Left renal cortex interstitium (tissue), 4 donors: ENCODE measurements around the gene MRPL4. TPM values are rescaled to one million over a fixed set of nuclear protein-coding genes. Genes with fewer than 3 reads are reported as not detected.
"Not testable (repeated sequence)": the region's sequence is repeated elsewhere in the genome, so short reads cannot be mapped to it uniquely, and the experiment has no call there.

Source experiments
- DNase-seq, 4 donors: peaks; one replicate each; pipeline ENCODE4 v3.0.0-alpha.2; 2013; ENCODE audit warnings: low read depth in 4 of 4, low spot score in 2 of 4, missing footprints in 1 of 4
- polyA plus RNA-seq, 4 donors: library from polyadenylated mRNA; unstranded; fragments of 120-200 nt; gene quantifications; one replicate each; pipeline ENCODE4 v1.2.1, GENCODE V29; 2013; ENCODE audit not compliant: insufficient read length in 4 of 4

Gene MRPL4
- polyA plus RNA-seq, 4 donors, result 31.5 to 59.7 (median 48.7) TPM

GRCh38 chr19:10259162-10259905 lies 7.3 kb downstream of the MRPL4 start:
- DNase-seq, result peak in 3 of 4 donors; percentile 61 to 83 (median 69)

- DNase-seq, result no peak
Observed at GRCh38 chr19:10260141-10260584, 8.1 kb downstream of the MRPL4 start.

- DNase-seq, result no peak
Observed at GRCh38 chr19:10262771-10263170, 10.8 kb downstream of the MRPL4 start.

- DNase-seq, result no peak
Observed at GRCh38 chr19:10266706-10267105, 14.7 kb downstream of the MRPL4 start.

- no peak for DNase-seq
Observed at GRCh38 chr19:10268071-10268470, 16.1 kb downstream of the MRPL4 start.

GRCh38 chr19:10269333-10270179 lies 17.5 kb downstream of the MRPL4 start:
- no peak for DNase-seq

GRCh38 chr19:10270180-10270615 lies 18.2 kb downstream of the MRPL4 start:
- no peak for DNase-seq

GRCh38 chr19:10270616-10271394 lies 18.8 kb downstream of the MRPL4 start, which contains the start of gene ICAM1:
TSS of gene ICAM1 (plus strand) at chr19:10271120. CDS start at chr19:10271160, 40 bp downstream.
- DNase-seq, result no peak

- no peak for DNase-seq
Observed at GRCh38 chr19:10271543-10272086, 19.6 kb downstream of the MRPL4 start.

- DNase-seq, result no peak
Observed at GRCh38 chr19:10274589-10274988, 22.6 kb downstream of the MRPL4 start.

GRCh38 chr19:10277795-10278589 lies 26.0 kb downstream of the MRPL4 start:
- DNase-seq, result no peak

- no peak for DNase-seq
Observed at GRCh38 chr19:10278935-10279334, 26.9 kb downstream of the MRPL4 start.

GRCh38 chr19:10279737-10280442 lies 27.9 kb downstream of the MRPL4 start:
- DNase-seq, result no peak

GRCh38 chr19:10282043-10282442 lies 30.0 kb downstream of the MRPL4 start:
- DNase-seq, result not testable (repeated sequence)

- DNase-seq, result no peak
Observed at GRCh38 chr19:10283301-10284064, 31.5 kb downstream of the MRPL4 start.

GRCh38 chr19:10284065-10284959 lies 32.3 kb downstream of the MRPL4 start:
- no peak for DNase-seq

GRCh38 chr19:10284960-10285278 lies 32.9 kb downstream of the MRPL4 start:
- no peak for DNase-seq
